ENCODE data around the gene LMCD1.

The LMCD1 gene

GRCh38 chr3:8484409-8485140 lies 17.0 kb upstream of the LMCD1 start:
- no peak for DNase-seq

- DNase-seq = no peak
Measured at GRCh38 chr3:8485141-8485870, 16.3 kb upstream of the LMCD1 start.

GRCh38 chr3:8485943-8486342 lies 15.7 kb upstream of the LMCD1 start:
- DNase-seq = no peak

- no peak for DNase-seq
Measured at GRCh38 chr3:8486434-8486833, 15.2 kb upstream of the LMCD1 start.

- no peak for DNase-seq
Measured at GRCh38 chr3:8486936-8487335, 14.7 kb upstream of the LMCD1 start.

- DNase-seq = no peak
Measured at GRCh38 chr3:8488411-8488810, 13.2 kb upstream of the LMCD1 start.

GRCh38 chr3:8488877-8489276 lies 12.7 kb upstream of the LMCD1 start:
- DNase-seq = no peak

GRCh38 chr3:8489278-8489792 lies 12.3 kb upstream of the LMCD1 start:
- no peak for DNase-seq

- DNase-seq = no peak
Measured at GRCh38 chr3:8490079-8490552, 11.5 kb upstream of the LMCD1 start.

- no peak for DNase-seq
Measured at GRCh38 chr3:8491271-8492144, 10.1 kb upstream of the LMCD1 start.

GRCh38 chr3:8492744-8493511 lies 8.7 kb upstream of the LMCD1 start:
- no peak for DNase-seq

GRCh38 chr3:8493744-8494143 lies 7.9 kb upstream of the LMCD1 start:
- DNase-seq = no peak

GRCh38 chr3:8494327-8494726 lies 7.3 kb upstream of the LMCD1 start:
- DNase-seq = no peak

- DNase-seq = no peak
Measured at GRCh38 chr3:8497582-8497981, 4.0 kb upstream of the LMCD1 start.

GRCh38 chr3:8499181-8499611 lies 2.4 kb upstream of the LMCD1 start:
- DNase-seq = no peak

GRCh38 chr3:8500319-8500988 lies 1.2 kb upstream of the LMCD1 start:
- no peak for DNase-seq

GRCh38 chr3:8500989-8501370 lies 643 bp upstream of the LMCD1 start:
- DNase-seq = no peak

- no peak for DNase-seq
Measured at GRCh38 chr3:8503461-8503860, 1.8 kb downstream of the LMCD1 start.

GRCh38 chr3:8503871-8504610 lies 2.4 kb downstream of the LMCD1 start:
- no peak for DNase-seq

GRCh38 chr3:8504611-8504973 lies 3.0 kb downstream of the LMCD1 start:
- DNase-seq = no peak

GRCh38 chr3:8505621-8506020 lies 4.0 kb downstream of the LMCD1 start:
- DNase-seq = no peak

Measured in activated CD4-positive, alpha-beta T cell treated with anti-CD3 and anti-CD28 coated beads, Interleukin-2, amount 50 U/mL, for 1 hour (primary cell).